Mesothelial cell of epicardium (in vitro differentiated cells): ENCODE data around the gene DNAAF5. TPM values are rescaled to one million over a fixed set of nuclear protein-coding genes. Genes with fewer than 3 reads are reported as not detected.

Experiments used
- DNase-seq, 2 experiments: peaks; one replicate each; pipeline ENCODE4 v3.0.0; 2021; ENCODE audit warnings: low spot score in 2 of 2; ENCODE audit not compliant: unreplicated experiment in 2 of 2
- H3K27ac Mint-ChIP-seq: 2 replicates; pipeline ENCODE4 v1.8.0; 2021; ENCODE audit warnings: mixed read lengths
- H3K27me3 Mint-ChIP-seq: 2 replicates; pipeline ENCODE4 v1.8.0; 2021; ENCODE audit warnings: low read depth, mixed read lengths
- H3K36me3 Mint-ChIP-seq: 2 replicates; pipeline ENCODE4 v1.8.0; 2021; ENCODE audit warnings: mixed read lengths
- H3K4me1 Mint-ChIP-seq: 2 replicates; pipeline ENCODE4 v1.8.0; 2021; ENCODE audit warnings: mixed read lengths
- H3K4me3 Mint-ChIP-seq: 2 replicates; pipeline ENCODE4 v1.8.0; 2021; ENCODE audit warnings: mild to moderate bottlenecking, moderate library complexity, mixed read lengths
- H3K9me3 Mint-ChIP-seq: 2 replicates; pipeline ENCODE4 v1.8.0; 2021; ENCODE audit warnings: mixed read lengths
- total RNA-seq: library from RNA; stranded (reverse); gene quantifications from 3 replicates; pipeline ENCODE4 v1.2.1, GENCODE V29; 2021
- TF ChIP-seq, protein P1 (sequence below): fragments of 200-600 bp; sonication (generic); IDR thresholded peaks from one replicate; pipeline ENCODE4 v1.5.0; 2021; ENCODE audit warnings: antibody characterized with exemption; ENCODE audit not compliant: unreplicated experiment

Gene DNAAF5
- total RNA-seq, 1 donor from 2014 or later: 39.0 TPM

DNA sequence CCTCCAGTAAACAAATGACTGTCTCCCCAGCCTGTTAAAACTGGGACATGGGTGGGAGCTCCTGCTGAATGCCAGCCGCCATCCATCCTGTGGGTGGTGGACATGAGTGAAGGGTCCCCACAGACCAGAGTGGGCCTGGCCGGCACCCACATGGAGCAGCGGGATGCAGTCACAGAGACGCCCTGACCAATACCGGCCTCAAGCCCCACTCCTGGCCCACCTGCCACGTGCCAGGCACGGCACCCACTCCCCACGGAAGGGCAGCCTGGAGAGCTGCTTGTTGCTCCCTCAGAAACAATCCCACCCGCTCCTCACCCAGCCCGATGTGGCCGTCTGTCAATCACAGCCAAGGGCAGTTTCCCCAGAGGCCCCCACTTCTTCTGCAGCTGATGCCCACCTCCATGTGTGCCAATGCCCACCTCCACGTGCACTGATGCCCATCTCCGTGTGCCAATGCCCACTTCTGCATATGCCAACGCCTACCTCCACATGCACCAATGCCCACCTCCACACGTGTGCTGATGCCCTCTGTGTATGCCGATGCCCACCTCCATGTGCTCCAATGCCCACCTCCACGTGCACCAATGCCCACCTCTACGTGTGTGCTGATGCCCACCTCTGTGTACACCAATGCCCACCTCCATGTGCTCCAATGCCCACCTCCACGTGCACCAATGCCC lies 42.8 kb upstream of the DNAAF5 start:
- H3K4me1 Mint-ChIP-seq: no peaks in the 10 kb centered on the region
- no peak for DNase-seq
- TF ChIP-seq, protein P1, sequence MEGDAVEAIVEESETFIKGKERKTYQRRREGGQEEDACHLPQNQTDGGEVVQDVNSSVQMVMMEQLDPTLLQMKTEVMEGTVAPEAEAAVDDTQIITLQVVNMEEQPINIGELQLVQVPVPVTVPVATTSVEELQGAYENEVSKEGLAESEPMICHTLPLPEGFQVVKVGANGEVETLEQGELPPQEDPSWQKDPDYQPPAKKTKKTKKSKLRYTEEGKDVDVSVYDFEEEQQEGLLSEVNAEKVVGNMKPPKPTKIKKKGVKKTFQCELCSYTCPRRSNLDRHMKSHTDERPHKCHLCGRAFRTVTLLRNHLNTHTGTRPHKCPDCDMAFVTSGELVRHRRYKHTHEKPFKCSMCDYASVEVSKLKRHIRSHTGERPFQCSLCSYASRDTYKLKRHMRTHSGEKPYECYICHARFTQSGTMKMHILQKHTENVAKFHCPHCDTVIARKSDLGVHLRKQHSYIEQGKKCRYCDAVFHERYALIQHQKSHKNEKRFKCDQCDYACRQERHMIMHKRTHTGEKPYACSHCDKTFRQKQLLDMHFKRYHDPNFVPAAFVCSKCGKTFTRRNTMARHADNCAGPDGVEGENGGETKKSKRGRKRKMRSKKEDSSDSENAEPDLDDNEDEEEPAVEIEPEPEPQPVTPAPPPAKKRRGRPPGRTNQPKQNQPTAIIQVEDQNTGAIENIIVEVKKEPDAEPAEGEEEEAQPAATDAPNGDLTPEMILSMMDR: no peak
- H3K4me3 Mint-ChIP-seq: no peak overlapping the region
- peaks cover 55% of the 10 kb centered on the region for H3K36me3 Mint-ChIP-seq
- no peaks in the 10 kb centered on the region for H3K27me3 Mint-ChIP-seq
- peaks cover 38% of the 10 kb centered on the region for H3K9me3 Mint-ChIP-seq
- H3K27ac Mint-ChIP-seq: no peak overlapping the region

DNA sequence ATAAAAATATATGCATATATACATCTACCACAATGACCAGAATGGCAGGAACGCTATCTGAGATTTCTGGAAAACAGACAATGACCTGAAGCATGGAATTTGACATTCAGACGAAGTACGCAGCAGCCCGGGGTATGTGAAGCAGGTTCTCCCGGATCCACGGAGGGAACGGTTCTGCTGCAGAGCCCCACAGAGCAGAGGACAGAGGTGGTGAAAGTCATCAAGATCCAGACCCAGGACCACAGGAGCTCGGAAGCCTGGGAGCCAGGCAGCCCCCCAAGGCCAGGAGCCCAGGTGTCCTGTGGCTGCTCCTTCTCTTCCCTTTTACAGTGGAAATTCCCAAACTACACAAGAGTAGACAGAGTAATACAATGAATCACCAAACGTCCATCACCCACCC lies 42.1 kb upstream of the DNAAF5 start:
- Mint-ChIP-seq H3K36me3 (peaks cover 53% of the 10 kb centered on the region), H3K27ac (no peak overlapping the region), H3K27me3 (no peaks in the 10 kb centered on the region), H3K4me3 (no peak overlapping the region), H3K4me1 (no peaks in the 10 kb centered on the region), H3K9me3 (peaks cover 40% of the 10 kb centered on the region)
- no peak for DNase-seq
- TF ChIP-seq, protein P1: no peak

DNA sequence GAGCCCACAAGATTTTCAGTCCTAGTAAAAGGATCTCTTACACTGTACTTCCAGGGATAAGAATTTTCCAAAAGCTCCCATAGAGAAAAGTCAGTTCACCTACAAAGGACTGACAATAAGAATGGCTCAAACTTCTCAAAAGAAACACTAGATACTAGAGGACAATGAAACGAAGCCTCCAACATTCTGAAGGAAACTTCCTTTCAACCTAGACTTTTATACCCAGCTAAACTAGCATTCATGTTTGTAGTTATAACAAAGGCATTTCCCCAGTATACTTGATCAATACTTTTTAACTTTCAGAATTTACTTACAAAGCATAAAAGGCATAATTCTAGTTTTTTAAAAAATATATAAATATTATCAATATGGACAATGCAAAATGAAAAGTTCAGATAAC lies 41.0 kb upstream of the DNAAF5 start:
- no peak overlapping the region for H3K4me3 Mint-ChIP-seq
- TF ChIP-seq, protein P1: no peak
- H3K36me3 Mint-ChIP-seq: peaks cover 54% of the 10 kb centered on the region
- H3K27me3 Mint-ChIP-seq: no peaks in the 10 kb centered on the region
- no peak overlapping the region for H3K27ac Mint-ChIP-seq
- peaks cover 40% of the 10 kb centered on the region for H3K9me3 Mint-ChIP-seq
- DNase-seq: no peak
- no peaks in the 10 kb centered on the region for H3K4me1 Mint-ChIP-seq

DNA sequence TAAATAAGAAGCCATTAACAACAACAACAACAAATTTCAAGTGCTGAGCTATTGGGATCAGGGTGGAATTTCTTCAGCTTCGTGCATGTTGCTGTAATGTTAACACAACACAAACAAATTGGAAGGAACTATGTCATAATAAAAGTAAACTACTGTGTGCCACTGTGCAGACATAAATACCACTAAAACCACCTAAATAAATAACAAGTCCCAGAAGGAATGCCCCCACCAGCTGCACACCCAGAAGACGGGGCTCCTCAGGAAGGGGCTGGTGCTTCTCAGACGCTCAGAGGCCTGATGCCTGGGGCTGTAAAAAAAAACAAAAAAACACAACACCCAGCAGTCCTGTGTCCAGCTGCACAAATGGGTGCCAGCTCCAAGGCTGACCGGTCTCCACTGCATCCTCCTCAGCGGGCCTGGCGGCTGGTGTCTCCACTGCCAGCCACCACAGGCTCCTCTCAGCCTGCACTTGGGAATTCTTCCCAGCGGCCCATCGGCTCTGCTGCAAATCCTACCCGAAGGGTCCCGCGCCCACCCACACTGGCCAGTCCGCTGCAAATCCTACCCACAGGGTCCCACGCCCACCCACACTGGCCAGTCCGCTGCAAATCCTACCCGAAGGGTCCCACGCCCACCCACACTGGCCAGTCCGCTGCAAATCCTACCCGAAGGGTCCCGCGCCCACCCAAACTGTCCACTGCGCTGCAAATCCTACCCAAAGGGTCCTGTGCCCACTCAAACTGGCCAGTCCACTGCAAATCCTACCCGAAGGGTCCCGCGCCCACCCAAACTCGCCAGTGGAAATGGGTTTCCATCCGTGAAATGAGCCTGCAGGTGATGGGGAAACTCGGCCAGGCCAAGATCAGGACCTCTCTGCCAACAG lies 35.8 kb upstream of the DNAAF5 start:
- DNase-seq: no peak
- no peak overlapping the region for H3K4me3 Mint-ChIP-seq
- H3K9me3 Mint-ChIP-seq: peaks cover 41% of the 10 kb centered on the region
- no peaks in the 10 kb centered on the region for H3K4me1 Mint-ChIP-seq
- no peaks in the 10 kb centered on the region for H3K27me3 Mint-ChIP-seq
- TF ChIP-seq, protein P1: no peak
- H3K36me3 Mint-ChIP-seq: peaks cover 65% of the 10 kb centered on the region
- no peak overlapping the region for H3K27ac Mint-ChIP-seq

DNA sequence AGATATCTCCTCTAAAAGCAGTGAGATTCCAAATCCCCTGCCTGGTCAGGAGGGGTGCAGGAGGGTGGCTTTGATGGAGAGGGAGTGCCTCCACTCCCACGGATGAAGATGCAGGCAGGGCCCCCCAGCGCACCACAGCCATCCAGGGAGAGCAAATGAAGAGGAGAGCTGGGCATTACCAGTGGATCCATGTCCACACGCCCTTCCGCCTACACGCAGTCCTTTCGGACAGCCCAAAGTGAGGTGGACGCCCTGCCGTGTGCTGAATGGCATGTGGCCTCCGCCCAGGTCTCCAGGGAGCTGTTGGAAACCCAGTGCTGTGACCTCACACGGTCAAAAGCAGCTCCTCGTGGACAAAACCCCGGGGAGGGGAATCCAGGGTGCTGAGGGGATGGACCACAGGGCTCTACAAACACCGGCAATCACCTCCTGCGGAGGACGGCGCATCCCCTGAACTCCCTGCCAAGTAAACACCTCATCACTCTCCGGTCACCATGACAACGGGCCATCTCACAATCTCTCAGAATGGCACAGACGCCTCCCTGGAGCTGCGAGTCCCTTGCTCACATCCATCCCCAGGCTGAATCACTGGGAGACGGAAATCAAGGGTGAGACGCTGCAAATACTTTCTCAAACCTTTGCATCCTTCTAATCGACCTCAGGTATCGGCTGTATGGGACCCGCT lies 35.0 kb upstream of the DNAAF5 start:
- peaks cover 35% of the 10 kb centered on the region for H3K9me3 Mint-ChIP-seq

More for the DNA sequence above, 35.0 kb upstream of the DNAAF5 start:
- peaks cover 59% of the 10 kb centered on the region for H3K36me3 Mint-ChIP-seq
- H3K27ac Mint-ChIP-seq: no peak overlapping the region
- H3K4me3 Mint-ChIP-seq: no peak overlapping the region
- no peaks in the 10 kb centered on the region for H3K27me3 Mint-ChIP-seq
- DNase-seq: no peak
- TF ChIP-seq, protein P1: no peak
- H3K4me1 Mint-ChIP-seq: no peaks in the 10 kb centered on the region
